RPMI7951 (cell line): Measurements from ENCODE around the gene ECE2. TPM values are rescaled to one million over a fixed set of nuclear protein-coding genes. Genes with fewer than 3 reads are reported as not detected.

Experiments
- DNase-seq: peaks from one replicate; pipeline ENCODE4 v3.0.0-alpha.2; 2012; ENCODE audit warnings: low read depth
- total RNA-seq: library from RNA; depleted of rRNA; stranded (reverse); fragments of >200 nt; shearing (Covaris generic); gene quantifications from 2 replicates; pipeline ENCODE4 v1.2.3, GENCODE V29; 2014

The ECE2 gene
- total RNA-seq, 1 experiment from 2014 or later: not detected

- peak; percentile 27 for DNase-seq
Observed at GRCh38 chr3:184240384-184241140, 35.3 kb upstream of the ECE2 start.

DNA sequence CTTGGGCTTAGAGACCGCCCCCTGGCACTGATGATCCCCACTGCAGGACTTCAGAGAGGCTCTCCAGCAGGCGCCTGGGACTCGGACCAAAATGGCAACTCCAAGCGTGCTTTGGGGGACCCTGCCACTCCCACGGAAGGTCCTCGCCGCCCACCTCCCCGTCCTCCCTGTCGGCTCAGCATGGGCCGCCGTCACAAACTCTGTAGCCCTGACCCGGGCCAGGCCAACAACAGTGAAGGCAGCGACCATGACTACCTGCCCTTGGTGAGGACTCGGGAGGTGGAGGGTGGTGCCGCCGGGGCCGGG, 34.7 kb upstream of the ECE2 start:
- DNase-seq: no peak

DNA sequence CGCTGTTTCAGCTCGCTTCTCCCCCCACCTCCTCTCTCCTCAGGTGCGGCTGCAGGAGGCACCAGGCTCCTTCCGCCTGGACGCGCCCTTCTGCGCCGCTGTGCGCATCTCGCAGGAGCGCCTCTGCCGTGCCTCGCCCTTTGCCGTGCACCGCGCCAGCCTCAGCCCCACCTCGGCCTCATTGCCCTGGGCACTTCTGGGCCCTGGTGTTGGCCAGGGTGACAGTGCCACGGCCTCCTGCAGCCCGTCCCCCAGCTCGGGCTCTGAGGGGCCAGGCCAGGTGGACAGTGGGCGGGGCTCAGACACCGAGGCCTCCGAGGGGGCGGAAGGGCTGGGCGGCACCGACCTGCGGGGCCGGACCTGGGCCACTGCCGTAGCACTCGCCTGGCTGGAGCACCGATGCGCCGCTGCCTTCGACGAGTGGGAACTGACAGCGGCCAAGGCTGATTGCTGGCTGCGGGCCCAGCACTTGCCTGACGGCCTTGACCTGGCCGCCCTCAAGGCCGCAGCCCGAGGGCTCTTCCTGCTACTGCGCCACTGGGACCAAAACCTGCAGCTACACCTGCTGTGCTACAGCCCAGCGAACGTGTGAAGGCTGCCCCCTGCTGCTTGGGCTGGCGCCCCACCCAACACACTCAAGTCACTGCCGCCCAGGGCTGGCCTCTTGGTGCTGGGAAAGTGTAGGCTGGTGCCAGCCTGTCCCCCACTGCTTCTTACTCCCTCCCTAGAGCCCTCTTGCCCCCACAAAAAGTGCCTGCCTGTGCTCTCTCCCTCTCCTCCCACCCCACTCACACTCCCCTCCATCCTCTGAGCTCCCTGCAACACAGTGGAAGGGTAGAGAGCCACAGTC, 34.1 kb upstream of the ECE2 start:
- no peak for DNase-seq

DNA sequence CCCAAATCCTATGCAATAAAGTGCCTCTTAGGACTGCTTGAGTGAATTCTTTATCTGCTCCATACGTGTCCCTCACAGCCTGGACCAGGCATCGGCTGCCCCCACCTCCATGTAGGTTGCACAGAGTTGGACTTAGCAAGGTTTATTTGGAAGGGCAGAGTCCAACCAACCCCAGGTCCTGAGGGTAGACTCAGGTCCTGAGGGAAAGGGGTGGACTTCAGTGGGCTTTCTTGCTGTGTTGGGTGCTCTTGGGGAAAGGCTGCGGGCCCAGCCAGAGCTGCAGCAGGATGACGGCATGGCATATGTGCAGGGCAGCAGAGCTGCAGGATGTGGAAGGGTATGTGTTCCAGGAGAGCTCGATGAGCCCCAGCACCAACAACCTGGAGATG, 33.5 kb upstream of the ECE2 start:
- no peak for DNase-seq

GRCh38 chr3:184248454-184249411, 27.1 kb upstream of the ECE2 start, which contains the start of gene ALG3:
Gene ALG3 (minus strand): TSS chr3:184248962. CDS start chr3:184248940, 22 bp downstream.
- peak; percentile 85 for DNase-seq

DNA sequence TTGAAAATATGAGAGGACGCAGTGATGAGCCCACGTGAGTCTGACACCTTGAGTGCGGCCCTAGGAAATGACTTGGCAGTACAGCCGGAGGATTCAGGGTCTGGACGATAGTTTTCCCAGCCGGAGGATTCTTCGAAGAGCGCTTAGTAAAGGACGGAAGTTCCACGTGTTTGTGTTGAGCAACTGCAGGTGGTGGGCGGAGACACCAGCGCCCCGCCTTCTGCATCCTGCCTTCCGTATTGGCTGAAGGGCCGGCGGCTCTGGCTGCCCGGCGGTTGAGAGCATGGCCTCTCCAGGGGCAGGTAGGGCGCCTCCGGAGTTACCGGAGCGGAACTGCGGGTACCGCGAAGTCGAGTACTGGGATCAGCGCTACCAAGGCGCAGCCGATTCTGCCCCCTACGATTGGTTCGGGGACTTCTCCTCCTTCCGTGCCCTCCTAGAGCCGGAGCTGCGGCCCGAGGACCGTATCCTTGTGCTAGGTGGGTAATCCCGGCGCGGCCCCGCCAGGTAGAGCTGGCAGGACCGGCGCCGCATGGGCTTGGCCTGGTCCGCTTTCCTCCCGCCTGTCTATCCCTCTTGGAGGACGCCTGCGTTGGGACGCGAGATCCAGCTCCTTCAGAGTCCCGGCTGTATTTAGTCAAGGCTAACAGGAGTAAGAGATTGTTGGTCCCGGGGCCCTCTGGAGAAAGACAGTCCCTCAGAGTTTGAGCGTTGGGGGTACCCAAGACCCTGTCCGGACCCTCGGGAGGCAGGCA, 26.2 kb upstream of the ECE2 start, which contains the start of gene EEF1AKMT4:
TSS of gene EEF1AKMT4 (plus strand) at position 261 of the 755 bp plus-strand sequence. CDS start at position 284, 23 bp downstream.
- peak; percentile 97 for DNase-seq

DNA sequence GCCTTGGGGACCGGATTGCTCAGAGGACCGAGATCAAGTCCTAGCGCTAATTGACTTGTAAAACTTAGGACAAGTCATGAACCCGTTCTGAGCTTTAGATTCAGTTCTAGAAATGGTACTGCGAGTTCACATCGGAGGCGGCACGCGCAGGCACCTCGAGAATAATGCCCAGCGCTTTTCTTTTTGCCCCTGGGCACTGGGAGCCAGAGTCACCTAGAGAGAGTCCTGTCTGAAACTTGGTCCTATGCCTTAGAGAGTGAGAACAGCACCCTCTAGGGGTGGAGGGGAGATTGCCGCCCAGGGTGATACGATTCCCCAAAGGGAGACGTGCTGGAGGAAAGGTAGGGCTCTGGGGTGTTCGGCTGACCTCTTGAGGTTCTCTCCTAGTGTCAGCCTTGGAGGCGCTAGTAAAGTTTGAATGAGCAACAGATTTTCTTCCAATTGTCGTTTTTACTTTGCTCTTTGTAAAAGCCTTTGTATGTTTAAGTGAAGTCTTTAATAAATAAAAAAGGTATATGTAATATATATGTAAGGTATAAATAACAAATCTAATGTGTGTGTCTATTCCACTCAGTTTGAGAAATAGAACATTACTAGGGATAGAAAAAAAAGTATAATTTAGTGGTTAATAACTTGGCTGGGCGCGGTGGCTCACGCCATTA, 25.5 kb upstream of the ECE2 start:
- DNase-seq: peak; percentile 86

DNA sequence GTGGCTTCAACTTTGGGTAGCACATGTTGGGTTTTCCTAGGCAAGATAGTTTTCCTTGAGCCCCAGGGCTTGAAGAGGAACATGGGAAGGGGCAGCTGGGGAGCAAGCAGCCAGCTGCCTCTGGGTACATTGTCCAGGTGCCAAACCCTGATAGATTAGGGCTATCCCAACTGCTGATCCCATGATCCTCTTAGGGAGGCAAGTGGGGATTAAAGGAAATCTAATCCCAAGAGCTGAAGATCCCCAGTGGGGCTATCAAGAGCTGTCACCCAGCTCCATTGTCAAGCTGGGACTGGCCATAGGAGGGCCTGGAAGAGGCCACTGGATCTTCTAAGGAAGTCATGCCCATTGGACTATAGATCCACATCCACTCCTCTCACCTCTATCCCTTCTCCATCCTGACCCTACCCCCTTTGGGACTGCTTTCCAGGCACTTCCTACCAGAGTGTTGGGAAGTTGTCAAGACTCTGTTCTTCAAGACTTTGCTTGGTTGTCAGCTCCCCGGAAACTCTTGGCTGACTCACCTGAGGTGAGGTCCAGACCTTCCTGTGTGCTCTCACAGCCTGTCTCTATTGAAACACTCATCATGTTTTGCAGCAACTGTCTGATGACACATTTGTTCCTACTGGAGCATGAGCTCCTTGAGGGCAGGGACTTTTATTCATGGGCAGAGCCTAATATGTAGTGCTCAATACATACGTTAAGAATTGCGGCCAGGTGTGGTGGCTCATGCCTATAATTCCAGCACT, 20.4 kb upstream of the ECE2 start:
- DNase-seq: no peak

- DNase-seq: no peak
Observed at GRCh38 chr3:184257083-184257915, 18.5 kb upstream of the ECE2 start.

DNA sequence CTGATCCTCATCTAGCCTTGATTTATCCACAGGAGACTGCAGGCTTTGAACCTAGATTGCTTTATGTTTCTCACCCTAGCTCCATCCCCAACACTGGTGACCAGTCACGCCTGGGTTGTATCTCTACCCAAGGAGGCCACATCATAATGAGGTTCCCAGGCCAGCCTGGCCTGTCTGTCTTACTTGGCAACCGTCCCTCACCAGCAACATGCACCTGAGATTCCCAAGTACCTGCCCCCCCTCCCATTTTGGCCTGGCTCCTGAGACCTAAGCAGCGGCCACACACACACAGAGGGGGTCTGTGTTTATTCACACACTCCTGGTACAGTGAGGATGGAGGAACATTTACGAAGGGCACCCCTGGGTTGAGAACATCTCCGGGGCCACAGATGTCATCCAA, 16.9 kb upstream of the ECE2 start:
- DNase-seq: no peak

GRCh38 chr3:184259396-184259877, 16.4 kb upstream of the ECE2 start:
- DNase-seq: no peak

DNA sequence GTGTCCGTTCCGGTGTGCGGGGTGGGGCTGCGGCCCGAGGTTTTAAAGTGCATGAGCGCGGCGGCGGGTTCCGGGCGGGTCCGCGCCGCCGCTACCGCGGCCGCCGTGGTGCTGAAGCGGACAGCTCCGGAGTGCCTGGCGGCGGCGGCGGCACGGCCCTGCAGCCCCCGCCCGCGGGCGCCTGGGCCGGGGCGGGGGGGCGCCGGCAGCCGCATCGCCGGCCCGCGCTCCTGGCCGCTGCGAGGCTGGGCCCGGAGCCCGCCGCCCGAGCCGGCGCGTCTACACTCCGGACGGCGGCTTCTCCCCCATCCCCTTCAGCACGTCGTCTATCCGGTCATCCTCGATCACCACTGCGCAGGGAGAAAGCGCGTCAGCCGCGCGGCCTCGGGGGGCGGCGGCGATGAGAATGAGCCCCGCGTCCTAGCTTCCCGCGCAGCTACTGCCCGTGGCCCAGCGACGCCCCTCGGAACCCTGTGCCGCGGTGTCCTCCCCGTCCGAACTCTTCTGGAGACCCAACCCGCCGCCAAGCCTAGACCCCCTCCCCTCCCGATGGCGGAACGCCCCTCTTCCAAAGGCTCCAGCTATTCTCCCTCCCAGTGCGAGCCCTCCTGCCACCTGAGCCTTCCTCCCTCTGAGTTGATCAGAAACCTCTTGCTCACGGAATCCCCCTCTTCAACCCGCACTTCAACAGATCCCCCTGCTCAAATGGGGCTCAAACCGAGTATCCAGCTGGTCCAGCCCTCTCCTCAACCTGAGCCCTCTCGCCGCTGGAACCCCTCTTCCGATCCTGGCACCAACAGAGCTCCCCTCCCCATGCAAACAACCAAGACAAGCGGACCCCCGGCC, 15.7 kb upstream of the ECE2 start:
- peak; percentile 25 for DNase-seq

DNA sequence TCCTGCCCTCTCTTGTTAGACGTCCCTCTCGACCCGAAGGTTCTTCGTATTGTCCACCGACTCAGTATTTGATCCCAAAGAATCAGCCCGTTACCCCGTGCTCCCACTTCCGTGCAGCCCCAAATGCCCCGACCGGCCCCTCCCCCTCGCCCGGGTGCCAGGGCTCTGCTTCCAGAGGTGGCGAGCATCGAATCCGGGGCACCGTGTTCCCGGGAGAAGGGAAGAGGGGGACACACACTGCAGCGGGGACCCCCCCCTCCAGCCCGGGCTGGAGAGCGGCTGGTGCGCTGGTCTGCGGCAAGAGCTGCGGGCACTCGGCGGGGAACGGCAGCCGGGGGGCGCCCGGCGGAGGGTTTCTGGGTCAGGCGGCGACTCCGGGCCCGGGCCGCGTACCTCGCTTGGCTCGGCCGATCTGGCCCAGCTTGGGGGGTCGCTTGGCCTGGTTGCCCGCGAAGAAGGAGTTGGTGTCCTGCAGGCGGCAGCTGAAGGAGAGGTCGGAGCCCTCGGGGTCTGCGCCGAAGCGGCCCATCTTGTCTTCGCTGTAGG, 15.0 kb upstream of the ECE2 start:
- DNase-seq: no peak

GRCh38 chr3:184261270-184261853, 14.5 kb upstream of the ECE2 start, which contains the start of gene CAMK2N2:
Gene CAMK2N2 (minus strand): TSS chr3:184261553. CDS start chr3:184261285, 268 bp downstream.
- DNase-seq: peak; percentile 72

DNA sequence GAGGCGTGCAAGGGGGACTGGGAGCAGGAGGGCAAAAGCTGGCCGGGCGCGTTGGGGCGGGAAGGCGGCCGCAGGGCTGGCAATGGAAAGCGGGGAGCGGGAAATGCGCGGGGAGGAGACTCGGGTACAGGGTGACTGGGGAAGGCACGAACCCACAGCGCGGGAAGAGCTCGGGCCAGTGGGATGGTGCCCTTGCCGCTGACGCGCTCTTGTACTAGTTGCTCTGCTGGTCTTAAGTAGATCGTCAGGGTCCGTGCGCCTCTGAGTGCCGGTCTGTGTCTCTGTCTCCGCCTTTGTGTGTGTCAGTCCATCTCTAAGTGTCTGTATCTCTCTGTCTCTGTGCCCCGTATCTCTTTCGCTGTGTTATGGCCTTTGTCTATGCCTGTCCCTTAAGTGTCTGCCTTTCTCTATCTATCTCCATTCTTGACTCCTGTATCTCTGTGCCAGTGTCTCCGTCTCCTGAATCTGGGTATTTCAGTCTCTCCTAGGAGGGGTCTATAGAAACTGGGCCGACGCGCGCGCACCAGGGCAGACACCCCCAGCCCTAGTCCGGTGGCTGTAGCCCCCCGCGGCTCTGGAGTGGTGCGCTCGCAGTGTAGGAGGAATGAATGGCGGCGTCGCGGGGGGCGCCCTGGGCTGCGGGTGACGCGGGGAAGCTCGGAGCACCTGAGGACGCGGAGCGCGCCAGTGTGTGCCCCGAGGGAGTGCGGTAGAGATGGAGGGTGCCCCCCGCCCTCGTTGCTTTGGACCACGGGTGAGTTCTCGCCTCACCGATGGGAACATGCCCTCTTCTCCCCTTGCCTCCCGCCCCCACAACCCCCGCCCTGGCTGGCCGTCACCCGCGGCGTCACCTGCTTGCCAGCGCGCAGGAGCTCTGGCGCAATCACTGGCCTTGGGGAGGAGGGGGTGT, 13.7 kb upstream of the ECE2 start:
- peak; percentile 44 for DNase-seq

DNA sequence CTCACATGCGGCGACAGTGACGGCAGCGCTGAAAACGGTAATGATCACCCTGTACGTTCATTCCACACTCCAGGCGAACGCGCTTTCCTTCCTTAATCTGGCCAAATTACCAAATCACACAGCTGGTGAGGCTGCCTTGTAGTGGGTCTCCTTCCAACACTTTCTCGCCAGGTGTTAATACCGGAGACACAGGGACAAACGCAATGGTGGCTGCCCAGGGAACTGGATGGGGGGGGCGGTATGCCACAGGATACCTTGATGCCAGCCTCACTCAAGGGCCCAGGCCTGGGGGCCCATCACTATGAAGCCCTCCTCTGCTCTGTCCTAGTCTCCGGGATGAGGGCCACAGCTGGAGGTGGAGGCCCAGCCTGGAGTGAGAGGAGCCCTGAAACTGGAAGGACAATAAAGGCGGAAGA, 13.1 kb upstream of the ECE2 start:
- no peak for DNase-seq
